Stomach (tissue), 19 donors: ENCODE measurements around the gene HS3ST1. TPM values are rescaled to one million over a fixed set of nuclear protein-coding genes. Genes with fewer than 3 reads are reported as not detected.
A peak's percentile ranks its signal among the peaks of the same experiment; 100 is the strongest.

Source experiments
- DNase-seq, 2 donors: peaks; one replicate each; pipeline versions ENCODE4 v3.0.0 to v3.0.0-alpha.2; 2013 to 2019
- H3K27ac ChIP-seq, 5 donors: fragments of 200-600 bp in 4 of 5; sonication (generic) in 4 of 5; one replicate each; pipeline ENCODE4 v1.5.1; 2013 to 2019; ENCODE audit warnings: mild to moderate bottlenecking in 1 of 5, moderate library complexity in 1 of 5
- H3K27me3 ChIP-seq, 3 donors: fragments of 200-600 bp; sonication (generic); one replicate each; pipeline ENCODE4 v1.5.1; 2017 to 2019; ENCODE audit warnings: mixed run types in 1 of 3
- H3K36me3 ChIP-seq, 4 donors: fragments of 200-600 bp; sonication (generic); 1 replicate in 3 of 4; 2 replicates in 1 of 4; pipeline ENCODE4 v1.5.1; 2016 to 2019
- H3K4me1 ChIP-seq, 4 donors: fragments of 200-600 bp; sonication (generic); one replicate each; pipeline ENCODE4 v1.5.1; 2016 to 2019
- H3K4me3 ChIP-seq, 4 donors: fragments of 200-600 bp; sonication (generic) in 3 of 4; one replicate each; pipeline ENCODE4 v1.5.1; 2016 to 2019; ENCODE audit warnings: mild to moderate bottlenecking in 1 of 4
- H3K9me3 ChIP-seq, 4 donors: fragments of 200-600 bp; sonication (generic); one replicate each; pipeline ENCODE4 v1.5.1; 2016 to 2019
- EP300 ChIP-seq: sonication (generic); formaldehyde crosslinking; IDR thresholded peaks from one replicate; pipeline ENCODE4 v1.6.1; 2017; ENCODE audit warnings: antibody characterized with exemption
- POLR2A ChIP-seq, 4 donors: fragments of 450-650 bp; IDR thresholded peaks; one replicate each; pipeline ENCODE4 v1.6.1; 2016; ENCODE audit warnings: antibody characterized with exemption in 4 of 4, control low read depth in 2 of 4, mild to moderate bottlenecking in 1 of 4, moderate library complexity in 1 of 4
- POLR2AphosphoS5 ChIP-seq, 3 donors: sonication (generic); formaldehyde crosslinking; IDR thresholded peaks; one replicate each; pipeline ENCODE4 v1.6.1; 2016; ENCODE audit warnings: antibody characterized with exemption in 3 of 3
- WGBS, 5 donors: extraction: QIAGEN DNeasy Blood & Tissue Kit in 3 of 5; methylation state at CpG; one replicate each; pipeline versions ENCODE4 v1.1.5 to v1.1.7; 2013 to 2018; 5-methylcytosine and 5-hydroxymethylcytosine counted together
- intact Hi-C: fragments of 100-400 bp; cut with DNase I; formaldehyde crosslinking; loops from one replicate; pipeline ENCODE4 v1.15.1; 2023; ENCODE audit warnings: low total_unique reads
- long read RNA-seq, 10 donors: transcript quantifications; one replicate each; lab custom pipeline, GENCODE V29; 2026
- polyA plus RNA-seq, 3 donors: library from polyadenylated mRNA; stranded (reverse); fragments of 200-250 nt; gene quantifications; one replicate each; pipeline ENCODE4 v1.2.3, GENCODE V29; 2013
- total RNA-seq, 5 donors: library from RNA; depleted of rRNA; stranded (reverse); fragments of >200 nt; gene quantifications; one replicate each; pipeline versions ENCODE4 v1.1.0 to v1.2.3, GENCODE V29; 2014 to 2016
- TF ChIP-seq, protein P1 (sequence below), 7 experiments: fragments of 450-650 bp in 4 of 7; fragments of 200-600 bp in 3 of 7; sonication (generic) in 3 of 7; IDR thresholded peaks; one replicate each; pipeline ENCODE4 v1.5.1; 2016 to 2019; ENCODE audit warnings: antibody characterized with exemption in 7 of 7, control low read depth in 2 of 7, mild to moderate bottlenecking in 1 of 7
- donor health status: healthy with polysubstance abuse.
- donor health status: Bipolar disorder and iron deficiency.
- donor health status: healthy.

Gene HS3ST1
- total RNA-seq (100 to 1,000 TPM in 1 of 5 donors, 1 to 10 TPM in 2, under 1 TPM in 1, not detected in 1; 0.58 to 123 (median 2.7) TPM), polyA plus RNA-seq (1 to 10 TPM; 2.9 to 7.8 (median 4.1) TPM)
- long read RNA-seq, donor 1, full-length matches to known transcripts: 2 of 2 reads
- long read RNA-seq, donor 1, partial matches to known transcripts: 0 of 2 reads
- long read RNA-seq, donor 1, other reads (novel, unspliced or antisense): 0 of 2 reads
- long read RNA-seq, donor 2, full-length matches to known transcripts: 1 of 1 reads
- long read RNA-seq, donor 2, partial matches to known transcripts: 0 of 1 reads
- long read RNA-seq, donor 2, other reads (novel, unspliced or antisense): 0 of 1 reads
- long read RNA-seq, donor 3, full-length matches to known transcripts: 3 of 3 reads
- long read RNA-seq, donor 3, partial matches to known transcripts: 0 of 3 reads
- long read RNA-seq, donor 3, other reads (novel, unspliced or antisense): 0 of 3 reads
- long read RNA-seq, donor 4: 0 reads
- long read RNA-seq, donor 5, full-length matches to known transcripts: 5 of 5 reads
- long read RNA-seq, donor 5, partial matches to known transcripts: 0 of 5 reads
- long read RNA-seq, donor 5, other reads (novel, unspliced or antisense): 0 of 5 reads
- long read RNA-seq, donor 6: 0 reads
- long read RNA-seq, donor 7, full-length matches to known transcripts: 7 of 7 reads
- long read RNA-seq, donor 7, partial matches to known transcripts: 0 of 7 reads
- long read RNA-seq, donor 7, other reads (novel, unspliced or antisense): 0 of 7 reads
- long read RNA-seq, donor 8, full-length matches to known transcripts: 6 of 6 reads
- long read RNA-seq, donor 8, partial matches to known transcripts: 0 of 6 reads
- long read RNA-seq, donor 8, other reads (novel, unspliced or antisense): 0 of 6 reads
- long read RNA-seq, donor 9, full-length matches to known transcripts: 3 of 3 reads
- long read RNA-seq, donor 9, partial matches to known transcripts: 0 of 3 reads
- long read RNA-seq, donor 9, other reads (novel, unspliced or antisense): 0 of 3 reads
- long read RNA-seq, donor 10, full-length matches to known transcripts: 2 of 2 reads
- long read RNA-seq, donor 10, partial matches to known transcripts: 0 of 2 reads
- long read RNA-seq, donor 10, other reads (novel, unspliced or antisense): 0 of 2 reads

DNA sequence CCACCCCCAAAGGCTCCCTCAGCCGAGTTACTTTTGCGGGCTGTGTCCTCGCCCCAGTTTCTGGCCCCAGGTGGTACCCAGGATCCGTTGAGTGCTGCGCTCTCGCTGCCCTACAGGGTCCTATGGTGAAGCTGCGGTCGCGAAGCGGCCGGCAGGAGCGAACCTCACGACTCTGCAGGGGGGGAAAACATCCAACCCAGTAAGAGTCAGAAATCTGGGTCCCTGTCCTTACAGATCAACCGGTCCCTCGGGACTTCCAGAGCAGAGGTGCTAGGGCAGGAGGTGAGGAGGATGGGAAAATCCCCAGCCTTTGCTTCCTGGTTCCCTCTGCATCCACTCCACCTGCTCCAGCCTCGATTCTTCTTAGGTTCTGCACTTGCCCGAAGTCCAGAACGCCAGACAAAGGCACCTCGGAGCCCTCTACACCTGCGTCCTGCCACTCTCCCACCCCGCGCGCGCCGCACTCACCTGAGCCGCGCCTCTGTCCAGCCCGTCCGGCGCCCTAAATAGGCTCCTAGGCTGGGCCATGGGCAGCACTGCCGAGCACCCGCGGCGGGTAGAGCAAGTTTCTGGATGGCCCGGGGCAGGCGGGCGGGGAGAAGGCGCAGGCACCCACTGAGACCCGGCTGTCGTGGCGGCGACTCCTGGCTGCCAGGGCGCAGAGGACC lies at the start of gene HS3ST1:
Gene HS3ST1, minus strand, starts transcription at position 664 of the 668 bp plus-strand sequence. CDS start 28,889 bp downstream, outside the sequence.
- Histone ChIP-seq H3K4me1 (peaks cover 14 to 43% (median 31%) of the 10 kb centered on the region in 4 donors), H3K27me3 (peaks cover 0 to 30% (median 4%) of the 10 kb centered on the region in 3 donors), H3K27ac (peak within 1 kb of the TSS; percentile 79 to 95 (median 90)), H3K4me3 (peak within 1 kb of the TSS; percentile 63 to 76 (median 64)), H3K36me3 (no peaks in the 10 kb centered on the region), H3K9me3 (no peaks in the 10 kb centered on the region)
- DNase-seq: no peak
- no peak for TF ChIP-seq EP300
- WGBS, 5 donors: 1% methylated on average over 30 to 43 of the region's 43 CpGs
- intact Hi-C loops: no loop called here

GRCh38 chr4:11475871-11476270 lies 47.2 kb upstream of the HS3ST1 start:
- intact Hi-C loops: no loop called here
- no peak overlapping the region for H3K27ac ChIP-seq
- no peak overlapping the region for H3K4me3 ChIP-seq
- no peak for DNase-seq
- no peak for TF ChIP-seq POLR2A (IDR thresholded peaks at IDR 0.05)
- TF ChIP-seq, protein P1, sequence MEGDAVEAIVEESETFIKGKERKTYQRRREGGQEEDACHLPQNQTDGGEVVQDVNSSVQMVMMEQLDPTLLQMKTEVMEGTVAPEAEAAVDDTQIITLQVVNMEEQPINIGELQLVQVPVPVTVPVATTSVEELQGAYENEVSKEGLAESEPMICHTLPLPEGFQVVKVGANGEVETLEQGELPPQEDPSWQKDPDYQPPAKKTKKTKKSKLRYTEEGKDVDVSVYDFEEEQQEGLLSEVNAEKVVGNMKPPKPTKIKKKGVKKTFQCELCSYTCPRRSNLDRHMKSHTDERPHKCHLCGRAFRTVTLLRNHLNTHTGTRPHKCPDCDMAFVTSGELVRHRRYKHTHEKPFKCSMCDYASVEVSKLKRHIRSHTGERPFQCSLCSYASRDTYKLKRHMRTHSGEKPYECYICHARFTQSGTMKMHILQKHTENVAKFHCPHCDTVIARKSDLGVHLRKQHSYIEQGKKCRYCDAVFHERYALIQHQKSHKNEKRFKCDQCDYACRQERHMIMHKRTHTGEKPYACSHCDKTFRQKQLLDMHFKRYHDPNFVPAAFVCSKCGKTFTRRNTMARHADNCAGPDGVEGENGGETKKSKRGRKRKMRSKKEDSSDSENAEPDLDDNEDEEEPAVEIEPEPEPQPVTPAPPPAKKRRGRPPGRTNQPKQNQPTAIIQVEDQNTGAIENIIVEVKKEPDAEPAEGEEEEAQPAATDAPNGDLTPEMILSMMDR (IDR thresholded peaks at IDR 0.05): no peak
- TF ChIP-seq POLR2AphosphoS5 (IDR thresholded peaks at IDR 0.05): no peak
- no peak for TF ChIP-seq EP300
- peaks cover 0 to 7% (median 3%) of the 10 kb centered on the region in 4 donors for H3K4me1 ChIP-seq
- peaks cover 0 to 5% (median 0%) of the 10 kb centered on the region in 4 donors for H3K9me3 ChIP-seq
- H3K36me3 ChIP-seq: no peaks in the 10 kb centered on the region
- no peaks in the 10 kb centered on the region for H3K27me3 ChIP-seq
- 50 to 66% (median 54%) methylated on average over 2 of the region's 2 CpGs for WGBS, 5 donors

GRCh38 chr4:11474146-11474545 lies 45.5 kb upstream of the HS3ST1 start:
- no peak for DNase-seq
- Histone ChIP-seq H3K27ac (no peak overlapping the region), H3K36me3 (no peaks in the 10 kb centered on the region), H3K9me3 (no peaks in the 10 kb centered on the region), H3K27me3 (no peaks in the 10 kb centered on the region), H3K4me3 (no peak overlapping the region), H3K4me1 (peaks cover 0 to 18% (median 7%) of the 10 kb centered on the region in 4 donors)
- intact Hi-C loops: no loop called here
- WGBS, 5 donors: 67 to 87% (median 81%) methylated on average over 1 of the region's 1 CpG
- TF ChIP-seq POLR2AphosphoS5 (IDR thresholded peaks at IDR 0.05): no peak
- TF ChIP-seq, protein P1 (IDR thresholded peaks at IDR 0.05): no peak
- TF ChIP-seq POLR2A (IDR thresholded peaks at IDR 0.05): no peak
- no peak for TF ChIP-seq EP300

GRCh38 chr4:11472535-11472934 lies 43.8 kb upstream of the HS3ST1 start:
- intact Hi-C loops: no loop called here
- H3K4me3 ChIP-seq: no peak overlapping the region
- 88 to 100% (median 95%) methylated on average over 3 of the region's 3 CpGs for WGBS, 5 donors
- no peak for DNase-seq
- H3K9me3 ChIP-seq: no peaks in the 10 kb centered on the region
- peaks cover 0 to 23% (median 7%) of the 10 kb centered on the region in 4 donors for H3K4me1 ChIP-seq
- H3K27ac ChIP-seq: no peak overlapping the region
- H3K27me3 ChIP-seq: no peaks in the 10 kb centered on the region
- TF ChIP-seq POLR2AphosphoS5 (IDR thresholded peaks at IDR 0.05) (no peak), EP300 (no peak), POLR2A (IDR thresholded peaks at IDR 0.05) (no peak)
- TF ChIP-seq, protein P1 (IDR thresholded peaks at IDR 0.05): no peak
- no peaks in the 10 kb centered on the region for H3K36me3 ChIP-seq
